CD4-positive, alpha-beta T cell (primary cell): Measurements from ENCODE around the gene GABRB2. TPM values are rescaled to one million over a fixed set of nuclear protein-coding genes. Genes with fewer than 3 reads are reported as not detected.

Experiments used
- ATAC-seq: fragments of 200-7000 bp; cut with Tn5 transposase; one replicate; pipeline ENCODE4 v1.10.0; 2022; ENCODE audit warnings: mild to moderate bottlenecking; ENCODE audit not compliant: poor library complexity
- CTCF ChIA-PET: fragments of 350-600 bp; sonication (Branson Sonifier 250); formaldehyde crosslinking; loops from one replicate; lab custom pipeline; 2021; ENCODE audit warnings: antibody characterized with exemption, inconsistent platforms; lab: Charles Lee
- POLR2A ChIA-PET: fragments of 350-600 bp; sonication (Branson Sonifier 250); formaldehyde crosslinking; loops from one replicate; lab custom pipeline; 2021; ENCODE audit warnings: antibody characterized with exemption, inconsistent platforms; lab: Charles Lee
- DNase-seq, 14 experiments: peaks; one replicate each; pipeline ENCODE4 v3.0.0-alpha.2; 2013 to 2020; ENCODE audit warnings: mixed read lengths in 2 of 14
- H3K27ac ChIP-seq, 2 donors: one replicate each; pipeline versions ENCODE4 v1.5.1 to v1.7.0; 2013; ENCODE audit warnings: low read length in 2 of 2, low read depth in 1 of 2, mild to moderate bottlenecking in 1 of 2
- H3K27me3 ChIP-seq, 2 experiments: 1 replicate in 1 of 2; 2 replicates in 1 of 2; pipeline versions ENCODE4 v1.6.1 to v1.7.0; 2013; ENCODE audit warnings: low read length in 2 of 2, control low read depth in 1 of 2, mild to moderate bottlenecking in 1 of 2, moderate library complexity in 1 of 2; ENCODE audit not compliant: insufficient read depth in 2 of 2, control insufficient read depth in 1 of 2
- H3K36me3 ChIP-seq: one replicate; pipeline ENCODE4 v1.6.1; 2013; ENCODE audit warnings: low read length, control low read depth; ENCODE audit not compliant: insufficient read depth
- H3K4me1 ChIP-seq: one replicate; pipeline ENCODE4 v1.6.1; 2013; ENCODE audit warnings: low read length, control low read depth; ENCODE audit not compliant: insufficient read depth
- H3K4me3 ChIP-seq: one replicate; pipeline ENCODE4 v1.5.1; 2013; ENCODE audit warnings: mild to moderate bottlenecking, low read length, moderate library complexity
- H3K9me3 ChIP-seq, 2 experiments: 1 replicate in 1 of 2; 2 replicates in 1 of 2; pipeline versions ENCODE4 v1.6.1 to v1.7.0; 2013; ENCODE audit warnings: low read length in 2 of 2, mild to moderate bottlenecking in 2 of 2, control low read depth in 1 of 2, moderate library complexity in 1 of 2; ENCODE audit not compliant: control insufficient read depth in 1 of 2, insufficient read depth in 1 of 2
- H3K27ac Mint-ChIP-seq: one replicate; pipeline ENCODE4 v1.8.0; 2020; ENCODE audit warnings: mixed read lengths
- H3K27me3 Mint-ChIP-seq: one replicate; pipeline ENCODE4 v1.8.0; 2021; ENCODE audit warnings: mixed read lengths
- H3K36me3 Mint-ChIP-seq: one replicate; pipeline ENCODE4 v1.8.0; 2021; ENCODE audit warnings: low read depth, mixed read lengths
- H3K4me1 Mint-ChIP-seq: one replicate; pipeline ENCODE4 v1.8.0; 2021; ENCODE audit warnings: low read depth, mixed read lengths
- H3K4me3 Mint-ChIP-seq: one replicate; pipeline ENCODE4 v1.8.0; 2020; ENCODE audit warnings: mild to moderate bottlenecking, mixed read lengths
- H3K9me3 Mint-ChIP-seq: one replicate; pipeline ENCODE4 v1.8.0; 2020; ENCODE audit warnings: mixed read lengths
- CTCF ChIP-seq: fragments of 200-600 bp; IDR thresholded peaks from one replicate; pipeline ENCODE4 v1.8.0; 2022; ENCODE audit warnings: antibody characterized with exemption, mild to moderate bottlenecking
- intact Hi-C, 2 experiments: fragments of 100-400 bp; cut with DNase I in 1 of 2; cut with micrococcal nuclease in 1 of 2; formaldehyde crosslinking; loops; one replicate each; pipeline versions ENCODE4 v1.15.1 to v1.9.0; 2023 to 2025; cut with DNase I, micrococcal nuclease
- total RNA-seq, 174 experiments: library from RNA in 2 of 174; stranded (reverse) in 2 of 174; gene quantifications; one replicate each; pipeline ENCODE4 v1.2.3 and lab custom pipeline; 2021 to 2026

The GABRB2 gene
- total RNA-seq, 2 experiments from 2014 or later = not detected

- no peaks in the 10 kb centered on the region for H3K27me3 Mint-ChIP-seq
- ChIA-PET POLR2A (no interaction called here), CTCF (no interaction called here)
Observed at GRCh38 chr5:161471211-161471950, 75.1 kb downstream of the GABRB2 start.

GRCh38 chr5:161467703-161468102 lies 78.8 kb downstream of the GABRB2 start:
- Histone ChIP-seq H3K36me3 (no peaks in the 10 kb centered on the region), H3K9me3 (no peaks in the 10 kb centered on the region), H3K27ac (no peak overlapping the region), H3K4me3 (no peak overlapping the region), H3K4me1 (no peaks in the 10 kb centered on the region), H3K27me3 (no peaks in the 10 kb centered on the region)
- ChIA-PET POLR2A (no interaction called here), CTCF (no interaction called here)
- intact Hi-C loops = no loop called here
- no peak for DNase-seq
- no peak for ATAC-seq
- no peak overlapping the region for H3K27ac Mint-ChIP-seq
- no peak for TF ChIP-seq CTCF
- no peak overlapping the region for H3K4me3 Mint-ChIP-seq
- no peaks in the 10 kb centered on the region for H3K4me1 Mint-ChIP-seq
- H3K27me3 Mint-ChIP-seq = no peaks in the 10 kb centered on the region
- no peaks in the 10 kb centered on the region for H3K9me3 Mint-ChIP-seq
- H3K36me3 Mint-ChIP-seq = no peaks in the 10 kb centered on the region

More at GRCh38 chr5:161471211-161471950, 75.1 kb downstream of the GABRB2 start:
- no peak overlapping the region for H3K4me3 ChIP-seq
- H3K9me3 Mint-ChIP-seq = peaks cover 2% of the 10 kb centered on the region
- H3K27me3 ChIP-seq = no peaks in the 10 kb centered on the region
- no peak for DNase-seq
- H3K27ac ChIP-seq = no peak overlapping the region
- intact Hi-C loops = no loop called here
- no peak overlapping the region for H3K27ac Mint-ChIP-seq
- no peaks in the 10 kb centered on the region for H3K9me3 ChIP-seq
- no peak for TF ChIP-seq CTCF
- no peaks in the 10 kb centered on the region for H3K36me3 ChIP-seq
- no peaks in the 10 kb centered on the region for H3K4me1 Mint-ChIP-seq
- no peak overlapping the region for H3K4me3 Mint-ChIP-seq
- H3K4me1 ChIP-seq = no peaks in the 10 kb centered on the region
- no peaks in the 10 kb centered on the region for H3K36me3 Mint-ChIP-seq
- no peak for ATAC-seq

- Histone ChIP-seq H3K27ac (no peak overlapping the region), H3K27me3 (no peaks in the 10 kb centered on the region), H3K4me3 (no peak overlapping the region), H3K36me3 (no peaks in the 10 kb centered on the region), H3K9me3 (peaks cover 0 to 3% of the 10 kb centered on the region in 2 experiments), H3K4me1 (no peaks in the 10 kb centered on the region)
- no peaks in the 10 kb centered on the region for H3K4me1 Mint-ChIP-seq
- CTCF ChIA-PET = no interaction called here
- no peaks in the 10 kb centered on the region for H3K36me3 Mint-ChIP-seq
- no peaks in the 10 kb centered on the region for H3K9me3 Mint-ChIP-seq
- no peaks in the 10 kb centered on the region for H3K27me3 Mint-ChIP-seq
- POLR2A ChIA-PET = no interaction called here
- no peak for DNase-seq
- H3K4me3 Mint-ChIP-seq = no peak overlapping the region
- H3K27ac Mint-ChIP-seq = no peak overlapping the region
- intact Hi-C loops = no loop called here
- no peak for ATAC-seq
- no peak for TF ChIP-seq CTCF
Observed at GRCh38 chr5:161460741-161461140, 85.8 kb downstream of the GABRB2 start.
